Activated naive CD8-positive, alpha-beta T cell treated with anti-CD3 and anti-CD28 coated beads, Interleukin-2, amount 50 U/mL, for 16 hours (primary cell): ENCODE data around the gene CEP112.
"Not testable (repeated sequence)": the region's sequence is repeated elsewhere in the genome, so short reads cannot be mapped to it uniquely, and the experiment has no call there.

Source experiments
- DNase-seq: peaks from one replicate; pipeline ENCODE4 v3.0.0-alpha.2; 2020; ENCODE audit warnings: low read depth, low spot score

CEP112 gene

DNA sequence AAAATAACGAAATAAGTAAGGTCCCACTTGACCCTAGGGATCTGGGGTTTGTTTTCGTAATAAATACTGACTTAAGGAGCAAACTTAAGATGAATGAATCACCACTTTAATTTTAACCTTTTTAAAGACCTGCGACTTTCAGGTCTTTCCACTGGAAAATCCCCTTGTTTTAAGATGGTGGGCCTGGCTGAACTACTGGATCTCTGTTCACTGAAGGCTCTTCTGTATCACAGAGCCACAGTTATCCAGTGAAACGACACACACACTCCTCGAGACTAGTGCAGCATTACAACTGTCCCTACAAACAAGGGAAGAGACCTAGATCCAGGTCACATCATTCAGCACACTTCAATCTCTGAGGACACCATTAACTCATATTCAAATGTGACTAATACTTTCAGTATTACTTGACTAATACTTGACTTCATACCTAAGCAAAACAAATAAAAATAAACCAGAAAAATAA is 299.0 kb downstream of the CEP112 start:
- DNase-seq: no peak

DNA sequence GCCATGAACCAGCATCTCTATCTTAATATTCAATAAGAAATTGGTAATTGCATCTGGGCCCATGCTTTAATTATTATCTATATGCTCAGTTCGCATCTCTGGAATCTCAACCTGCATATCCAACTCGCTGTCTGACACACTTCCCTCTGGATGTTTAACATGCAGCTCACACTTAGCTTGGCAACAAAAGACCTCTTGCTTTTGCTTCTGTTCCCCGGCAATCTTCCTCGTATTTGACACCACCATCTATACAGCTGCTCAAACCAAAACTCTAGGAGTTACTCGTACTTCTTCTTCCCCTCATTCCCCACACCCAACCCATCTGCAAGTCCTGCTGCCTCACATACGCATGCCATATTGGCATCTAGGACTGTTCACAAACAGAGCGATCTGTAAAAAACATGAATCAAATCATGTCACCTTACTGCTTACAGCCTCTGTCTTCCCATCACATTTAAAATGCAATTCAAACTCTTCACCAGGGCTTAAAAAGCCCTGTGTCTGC is 300.6 kb downstream of the CEP112 start:
- no peak for DNase-seq

DNA sequence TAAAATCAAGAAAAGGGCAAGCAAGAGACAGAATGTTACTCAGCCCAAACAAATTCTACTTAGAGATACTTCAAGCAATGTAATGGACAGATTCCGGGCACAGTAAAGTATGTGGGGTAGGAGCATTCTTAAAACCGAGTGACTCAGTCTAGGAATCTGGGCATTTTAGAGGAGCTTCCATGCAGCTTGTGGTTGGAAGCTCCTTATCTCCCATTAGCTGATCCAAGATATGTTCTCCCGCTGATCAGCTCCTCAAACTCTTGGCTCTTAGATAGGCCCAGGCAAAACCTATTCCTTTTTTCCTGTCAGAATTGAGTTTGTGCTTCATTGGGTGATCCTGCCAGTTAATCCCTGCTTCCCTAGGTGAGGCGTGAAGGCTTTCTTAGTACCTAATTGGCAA is 303.3 kb downstream of the CEP112 start:
- DNase-seq: no peak

DNA sequence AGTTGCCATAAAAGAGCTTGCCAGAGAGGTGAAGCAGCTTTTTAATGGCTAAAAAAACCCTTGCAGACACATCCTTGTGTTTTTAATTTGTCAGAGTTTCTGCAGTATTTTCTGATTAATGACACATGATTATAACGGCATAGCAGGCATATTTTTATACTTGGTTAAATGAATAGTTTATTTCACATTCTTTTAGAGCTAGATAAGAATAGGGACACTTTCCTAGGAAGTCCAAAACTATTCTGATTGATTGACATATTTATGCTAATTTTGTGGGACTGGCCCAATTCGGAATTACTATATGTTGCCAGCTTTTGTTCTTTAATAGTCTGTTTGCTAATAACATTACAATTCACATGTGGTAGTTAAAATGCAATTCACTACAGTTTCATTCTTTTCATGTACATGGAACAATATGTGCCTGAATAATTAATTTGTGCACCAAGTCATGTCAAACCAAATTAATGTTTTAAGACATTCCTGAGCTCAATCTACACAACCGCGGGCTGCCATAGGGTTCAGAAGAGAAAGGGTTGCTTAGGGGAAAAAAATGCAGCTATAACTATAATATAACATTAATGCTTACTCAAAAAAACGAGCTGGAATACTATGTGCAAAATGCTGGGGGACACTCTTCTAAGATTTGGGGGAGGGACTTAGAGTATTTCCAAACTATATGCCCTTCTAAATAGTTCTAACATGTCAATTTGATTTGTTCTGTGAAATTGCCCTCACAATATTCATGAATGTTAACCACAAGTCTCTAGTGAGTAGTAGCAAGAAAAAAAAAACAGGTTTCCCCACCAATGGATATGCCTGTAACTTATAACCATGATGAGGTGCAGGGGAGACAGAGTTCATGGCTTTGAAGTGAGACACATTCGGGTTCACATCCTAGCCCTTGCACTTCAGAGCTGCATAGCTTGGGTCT is 305.4 kb downstream of the CEP112 start:
- no peak for DNase-seq

DNA sequence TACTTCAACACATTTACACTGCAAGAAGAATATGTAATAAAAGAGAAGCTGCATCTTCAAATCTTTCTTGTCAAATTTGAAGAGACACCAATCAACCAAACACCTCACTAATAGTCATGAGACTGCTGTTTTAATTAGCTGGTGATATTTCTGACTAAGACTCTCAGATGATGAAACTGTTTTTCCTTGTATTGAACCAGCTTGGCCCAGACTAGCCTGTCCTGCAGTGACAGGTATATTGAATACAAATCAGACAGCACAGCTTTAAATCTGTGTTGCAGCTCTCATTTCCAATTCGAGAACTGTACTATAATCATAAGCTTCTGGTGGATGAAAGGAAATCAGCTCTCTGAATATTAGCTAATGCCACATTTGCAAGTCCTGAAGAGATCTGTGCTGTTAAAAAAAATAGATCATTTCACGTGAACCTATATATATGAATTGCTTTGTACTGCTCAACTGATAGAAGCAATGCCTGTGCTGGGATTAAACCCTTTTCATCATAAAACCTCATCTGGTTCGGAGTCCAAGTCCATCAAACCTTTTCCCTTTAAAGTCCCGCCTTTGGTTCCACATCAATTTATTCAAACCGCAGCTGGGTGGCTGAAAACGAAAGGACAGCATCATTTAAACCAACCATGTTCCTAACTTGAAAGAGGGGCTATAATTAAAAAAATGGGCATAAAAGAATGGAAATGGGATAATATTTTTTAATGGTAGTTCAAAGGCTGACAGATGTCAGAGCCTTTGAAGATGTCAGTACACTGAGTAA is 306.2 kb downstream of the CEP112 start:
- DNase-seq: no peak

DNA sequence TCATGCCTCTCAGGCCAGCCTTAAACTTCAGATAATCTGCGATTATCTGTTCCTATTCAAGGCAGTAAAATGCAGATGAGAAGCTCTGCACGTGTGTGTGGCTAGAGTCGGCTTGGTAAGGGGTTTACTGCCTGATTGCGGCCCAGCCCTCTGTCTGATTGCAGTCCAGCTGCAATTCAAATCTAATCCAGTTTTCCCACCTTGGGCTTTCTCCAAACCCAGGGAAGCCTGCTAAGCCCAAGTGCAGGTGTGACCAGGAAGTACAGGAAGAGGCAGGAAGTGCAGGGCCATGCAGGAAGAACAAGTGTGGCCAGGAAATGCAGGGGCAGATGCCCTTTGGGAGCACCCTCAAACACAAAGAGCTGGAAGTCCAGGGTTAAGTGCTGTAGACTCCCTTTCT is 314.9 kb downstream of the CEP112 start:
- DNase-seq: no peak

DNA sequence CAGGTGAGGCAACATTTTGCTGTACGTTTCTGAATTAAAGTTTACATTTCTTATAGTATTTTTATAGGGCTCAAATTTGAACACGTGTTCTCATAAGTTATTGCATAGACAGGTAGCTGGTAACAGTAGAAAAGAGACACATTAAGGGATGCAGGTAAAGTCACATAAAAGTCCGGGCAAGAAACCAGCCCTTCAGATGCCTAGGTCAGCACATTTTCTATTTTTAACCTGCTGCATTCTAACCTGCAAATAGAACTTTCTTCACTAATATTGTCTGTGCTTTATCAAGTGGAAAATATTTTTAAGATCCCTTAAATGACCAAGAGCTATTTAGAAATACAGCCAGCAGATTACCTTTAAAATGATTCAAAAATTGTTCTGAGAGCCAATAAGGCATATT is 323.1 kb downstream of the CEP112 start:
- no peak for DNase-seq

DNA sequence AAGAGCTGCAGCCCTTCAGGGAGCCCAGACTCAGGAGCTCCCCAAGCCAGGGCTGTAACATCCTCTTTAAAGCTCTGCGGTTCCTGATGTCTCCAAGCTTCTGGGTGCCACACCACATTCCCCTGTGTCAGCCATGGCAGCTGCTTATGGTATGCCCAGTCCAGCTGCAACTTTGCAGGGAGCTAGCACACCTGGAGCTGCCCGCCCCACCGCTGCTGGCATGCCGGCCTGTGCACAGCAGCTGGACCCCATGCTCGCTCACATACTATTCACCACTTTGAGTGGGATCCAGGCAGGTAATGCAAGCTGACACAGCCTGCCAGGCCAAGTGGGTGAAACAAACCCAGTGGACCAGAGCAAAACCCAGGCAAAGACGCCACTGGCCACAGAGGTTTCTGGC is 324.9 kb downstream of the CEP112 start:
- DNase-seq: no peak

DNA sequence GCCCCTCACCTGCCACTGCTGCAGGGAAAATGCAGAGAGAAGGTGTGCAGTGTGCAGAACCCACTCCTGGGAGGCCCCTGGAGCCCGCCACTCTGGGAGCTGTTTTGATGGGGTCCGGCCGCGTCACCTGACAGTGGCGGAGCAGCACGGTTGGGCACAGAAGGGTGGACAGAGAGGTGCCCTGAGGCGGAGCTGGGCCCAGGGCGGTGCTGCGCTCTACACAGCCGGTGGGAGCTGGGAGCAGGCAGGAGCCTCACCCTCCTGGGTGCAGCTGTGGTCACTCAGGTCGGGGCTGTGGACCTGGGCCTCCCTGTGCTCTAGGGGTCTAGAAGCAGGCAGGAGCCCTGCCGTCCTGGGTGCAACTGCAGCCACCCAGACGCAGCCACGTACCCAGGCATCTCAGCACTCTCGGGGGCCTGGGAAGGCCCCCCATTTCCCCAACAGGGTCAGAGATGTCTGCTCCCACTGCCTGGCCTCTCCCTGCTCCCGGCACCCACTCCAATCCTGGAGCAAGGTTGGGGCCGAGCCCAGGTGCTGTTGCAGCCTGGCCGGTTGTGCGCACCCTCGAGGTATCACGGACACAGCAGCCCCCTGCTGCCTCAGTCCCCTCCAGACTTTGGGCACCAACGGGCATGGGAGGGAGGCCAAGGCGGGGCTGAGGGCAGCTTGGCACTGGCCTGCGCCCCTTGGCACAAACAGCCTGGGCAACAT is 326.1 kb downstream of the CEP112 start:
- DNase-seq: no peak

DNA sequence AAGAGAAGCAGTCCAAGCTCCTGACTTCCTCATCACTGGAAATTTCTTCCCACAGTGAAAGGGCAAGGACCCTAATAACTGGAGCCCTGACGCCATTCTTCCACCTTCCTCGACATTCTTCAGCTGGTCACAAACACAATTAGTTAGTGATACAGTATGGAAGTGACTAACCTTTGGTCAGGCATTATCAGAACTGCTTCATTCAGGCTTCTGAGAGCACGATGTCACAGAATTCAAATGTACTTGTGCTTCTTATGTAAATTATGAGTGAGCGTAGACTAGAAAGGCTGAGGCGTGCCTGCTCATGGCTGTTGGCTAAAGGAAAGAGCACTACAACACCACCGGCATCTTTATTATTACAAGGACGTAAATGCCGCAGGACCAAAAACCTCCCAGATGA is 327.5 kb downstream of the CEP112 start:
- DNase-seq: no peak

DNA sequence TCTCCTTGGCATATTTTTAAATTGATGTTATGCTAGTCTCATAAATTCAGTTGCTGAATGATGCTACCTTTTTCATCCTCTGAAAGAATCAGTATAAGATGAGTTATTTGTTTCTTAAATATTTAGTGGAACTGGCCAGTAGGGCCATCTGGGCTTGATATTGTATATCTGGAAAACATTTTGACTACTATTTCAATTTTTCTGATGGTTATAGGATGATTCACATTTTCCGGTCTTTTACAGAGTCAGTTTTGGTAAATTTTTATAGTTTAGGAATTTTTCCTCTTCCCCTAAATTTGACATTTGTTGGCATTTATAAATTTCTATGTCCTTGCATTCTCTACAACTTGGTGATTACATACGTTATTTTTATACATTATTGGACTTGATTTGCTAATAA is 334.2 kb downstream of the CEP112 start:
- DNase-seq: no peak

DNA sequence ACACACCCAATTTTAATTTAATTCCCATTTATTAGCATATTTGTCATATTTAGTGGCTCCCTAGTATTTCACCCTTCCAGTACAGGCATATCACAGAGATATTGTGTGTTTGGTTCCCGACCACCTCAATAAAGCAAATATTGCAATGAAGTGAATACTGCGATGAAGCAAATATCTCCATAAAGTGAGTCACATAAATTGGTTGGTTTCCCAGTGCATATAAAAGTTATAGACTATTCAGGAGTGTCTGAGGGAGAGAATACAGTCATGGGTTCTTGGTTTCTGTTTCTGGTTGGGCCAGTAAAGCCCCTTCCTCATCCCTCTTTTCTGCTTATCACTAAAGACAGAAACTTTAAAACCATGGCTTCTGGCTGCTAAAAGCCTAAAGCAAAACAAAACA is 335.1 kb downstream of the CEP112 start:
- no peak for DNase-seq

DNA sequence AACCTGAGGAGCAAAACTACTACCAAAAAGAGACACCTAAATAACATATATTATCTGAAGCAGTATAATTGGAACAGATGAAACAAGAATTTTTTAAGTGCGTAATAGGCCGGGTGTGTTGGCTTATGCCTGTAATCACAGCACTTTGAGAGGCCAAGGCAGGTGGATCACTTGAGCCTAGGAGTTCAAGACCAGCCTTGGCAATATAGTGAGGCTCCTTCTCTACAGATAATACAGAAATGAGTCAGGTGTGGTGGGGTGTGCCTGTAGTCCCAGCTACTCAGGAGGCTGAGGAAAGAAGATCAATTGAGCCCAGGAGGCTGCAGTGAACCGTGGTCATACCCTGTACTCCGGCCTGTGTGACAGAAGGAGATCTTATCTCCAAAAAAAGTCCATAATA is 336.3 kb downstream of the CEP112 start:
- no peak for DNase-seq

DNA sequence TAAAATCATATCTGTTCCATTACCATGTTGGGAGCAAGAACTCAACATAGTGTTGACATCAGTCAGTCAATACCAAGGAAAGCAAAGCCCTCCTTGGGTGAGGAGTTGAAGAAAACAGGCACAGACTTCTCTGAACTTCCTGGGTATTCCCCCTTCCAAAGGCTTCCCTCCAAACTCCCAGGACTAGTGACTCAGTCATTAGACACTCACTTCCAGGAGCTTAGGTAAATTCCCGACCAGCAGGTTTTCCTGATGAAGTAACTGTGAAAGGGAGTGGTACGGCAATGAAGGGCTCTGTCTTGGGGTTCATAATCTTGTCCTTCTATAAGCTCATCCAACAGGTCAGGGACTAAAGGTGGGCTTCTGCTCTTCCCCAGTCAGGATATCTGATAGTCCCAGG is 336.7 kb downstream of the CEP112 start:
- no peak for DNase-seq

DNA sequence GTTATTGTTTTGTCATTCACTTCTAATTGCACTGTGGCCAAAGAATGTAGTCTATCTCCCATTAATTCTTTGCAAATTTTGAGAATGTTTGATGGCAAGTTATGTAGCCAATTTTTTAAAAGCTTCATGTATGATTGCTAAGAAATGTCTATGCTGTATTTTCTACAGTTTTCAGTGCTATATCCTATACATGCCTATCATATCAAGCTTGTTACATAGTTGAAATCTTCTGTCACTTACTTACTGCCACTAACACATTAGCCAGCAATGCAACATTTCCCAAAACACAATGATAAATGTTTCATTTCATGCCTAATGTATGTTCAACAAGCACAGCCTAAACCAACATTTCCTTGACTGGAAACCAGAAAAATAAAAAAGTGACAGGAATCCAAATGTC is 338.1 kb downstream of the CEP112 start:
- DNase-seq: no peak

DNA sequence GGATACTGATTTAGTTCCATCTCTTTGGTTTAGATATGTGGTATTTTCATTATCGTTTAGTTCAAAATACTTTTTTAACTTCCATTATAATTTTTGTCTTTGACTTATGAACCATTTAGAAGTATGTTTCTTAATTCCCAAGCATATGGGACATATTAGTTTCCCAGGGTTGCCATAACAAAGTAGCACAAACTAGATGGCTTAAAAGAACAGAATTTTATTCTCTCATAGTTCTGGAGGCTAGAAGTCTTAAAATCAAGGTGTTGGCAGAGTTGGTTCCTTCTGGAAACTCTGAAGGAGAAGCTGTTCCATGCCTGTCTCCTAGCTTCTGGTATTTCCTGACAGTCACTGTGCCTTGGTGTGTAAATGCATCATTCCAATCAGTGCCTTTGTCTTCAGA is 339.0 kb downstream of the CEP112 start:
- no peak for DNase-seq

DNA sequence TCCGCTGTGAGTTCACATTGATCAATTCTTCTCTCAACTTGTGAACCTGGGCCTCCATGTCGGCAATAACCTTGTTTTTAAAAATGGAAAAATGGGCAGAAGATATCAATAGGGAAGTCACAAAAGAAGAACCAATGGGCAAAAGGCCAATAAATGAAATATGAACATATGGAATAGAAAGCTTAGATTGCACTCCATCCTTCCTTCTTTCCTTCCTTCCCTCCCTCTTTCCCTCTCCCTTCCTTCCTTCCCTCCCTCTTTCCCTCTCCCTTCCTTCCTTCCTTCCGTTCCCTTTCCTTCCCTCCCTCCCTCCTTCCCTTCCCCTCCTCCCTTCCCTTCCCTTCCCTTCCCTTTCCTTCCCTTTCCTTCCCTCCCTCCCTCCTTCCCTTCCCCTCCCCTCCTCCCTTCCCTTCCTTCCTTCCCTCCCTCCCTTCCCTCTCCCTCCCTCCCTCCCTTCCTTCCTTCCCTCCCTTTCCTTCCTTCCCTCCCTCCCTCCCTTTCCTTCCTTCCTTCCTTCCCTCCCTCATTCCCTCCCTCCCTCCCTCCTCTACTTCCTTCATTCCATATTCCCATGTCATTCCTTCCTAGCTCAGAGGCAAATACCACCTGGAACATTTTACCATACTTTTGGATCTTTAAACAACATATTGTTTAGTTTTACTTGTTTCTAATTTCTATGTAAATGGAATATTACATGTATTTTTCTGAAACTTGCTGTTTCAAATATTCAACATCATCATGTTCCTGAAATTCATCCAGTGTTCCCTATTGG is 339.8 kb downstream of the CEP112 start:
- DNase-seq: no peak

DNA sequence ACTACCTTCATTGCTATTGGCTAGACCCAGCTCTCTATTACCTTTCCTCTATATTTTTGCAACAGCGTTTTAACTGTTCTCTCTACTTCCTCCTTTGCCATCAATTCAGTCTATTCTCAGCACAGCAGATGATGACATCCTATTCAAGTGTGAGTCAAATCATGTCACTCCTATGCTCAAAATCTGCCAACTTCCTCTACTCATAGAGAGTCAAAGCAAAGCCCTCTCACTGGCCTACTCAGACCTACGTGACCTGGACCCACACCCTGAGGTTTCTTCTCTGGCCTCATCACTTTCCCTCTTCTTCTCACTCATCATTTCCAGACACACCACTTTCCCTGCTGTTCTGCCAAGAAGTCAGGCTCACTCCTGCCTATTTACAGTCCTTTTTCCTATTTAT is 341.4 kb downstream of the CEP112 start:
- DNase-seq: no peak

DNA sequence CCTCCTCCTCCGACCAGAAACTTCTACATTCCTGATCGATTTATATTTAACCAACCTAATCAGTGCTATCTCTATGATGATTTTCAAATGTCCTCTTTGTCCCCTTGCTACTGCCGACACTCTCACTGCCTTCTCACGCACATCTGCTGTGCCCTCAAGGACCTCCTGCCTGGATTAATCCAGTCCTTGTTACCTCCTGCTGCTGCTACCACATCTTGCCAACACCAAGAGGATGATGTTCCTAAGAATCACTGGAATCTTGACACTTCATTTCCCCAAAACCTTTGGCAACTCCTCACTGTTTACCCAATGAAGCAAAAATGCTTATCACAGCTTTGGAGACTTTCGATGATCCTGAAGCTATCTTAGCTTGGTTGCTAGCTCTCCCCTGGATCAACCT is 343.2 kb downstream of the CEP112 start:
- no peak for DNase-seq

DNA sequence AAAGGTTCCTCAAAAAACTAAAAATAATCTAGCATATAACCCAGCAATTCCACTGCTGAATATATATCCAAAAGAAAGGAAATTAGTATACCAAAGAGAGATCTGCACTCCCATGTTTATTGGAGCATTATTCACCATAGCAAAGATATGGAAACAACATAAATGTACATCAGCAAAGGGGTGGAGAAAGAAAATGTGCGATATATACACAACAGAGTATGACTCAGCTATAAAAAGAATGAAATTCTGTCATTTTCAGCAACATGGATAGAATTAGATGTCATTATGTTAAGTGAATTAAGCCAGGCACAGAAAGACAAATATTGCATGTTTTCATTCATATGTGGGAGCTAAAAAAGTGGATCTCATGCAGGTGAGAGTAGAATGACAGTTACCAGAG is 350.8 kb downstream of the CEP112 start:
- DNase-seq: no peak

DNA sequence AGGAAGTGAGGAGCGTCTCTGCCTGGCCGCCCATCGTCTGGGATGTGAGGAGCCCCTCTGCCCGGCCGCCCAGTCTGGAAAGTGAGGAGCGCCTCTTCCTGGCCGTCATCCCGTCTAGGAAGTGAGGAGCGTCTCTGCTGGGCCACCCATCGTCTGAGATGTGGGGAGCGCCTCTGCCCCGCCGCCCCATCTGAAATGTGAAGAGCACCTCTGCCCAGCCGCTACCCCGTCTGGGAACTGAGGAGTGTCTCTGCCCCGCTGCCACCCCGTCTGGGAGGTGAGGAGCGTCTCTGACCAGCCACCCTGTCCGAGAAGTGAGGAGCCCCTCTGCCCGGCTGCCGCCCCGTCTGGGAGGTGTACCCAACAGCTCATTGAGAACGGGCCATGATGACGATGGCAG is 354.7 kb downstream of the CEP112 start:
- DNase-seq: not testable (repeated sequence)
